Measurements from ENCODE around the gene AMBRA1.
"Not testable (repeated sequence)": the region's sequence is repeated elsewhere in the genome, so short reads cannot be mapped to it uniquely, and the experiment has no call there.

Gene AMBRA1

GRCh38 chr11:46385169-46386004, 208.4 kb downstream of the AMBRA1 start:
- DNase-seq (ENCODE audit: low read depth in 2 of 2, low spot score in 1 of 2): no peak

DNA sequence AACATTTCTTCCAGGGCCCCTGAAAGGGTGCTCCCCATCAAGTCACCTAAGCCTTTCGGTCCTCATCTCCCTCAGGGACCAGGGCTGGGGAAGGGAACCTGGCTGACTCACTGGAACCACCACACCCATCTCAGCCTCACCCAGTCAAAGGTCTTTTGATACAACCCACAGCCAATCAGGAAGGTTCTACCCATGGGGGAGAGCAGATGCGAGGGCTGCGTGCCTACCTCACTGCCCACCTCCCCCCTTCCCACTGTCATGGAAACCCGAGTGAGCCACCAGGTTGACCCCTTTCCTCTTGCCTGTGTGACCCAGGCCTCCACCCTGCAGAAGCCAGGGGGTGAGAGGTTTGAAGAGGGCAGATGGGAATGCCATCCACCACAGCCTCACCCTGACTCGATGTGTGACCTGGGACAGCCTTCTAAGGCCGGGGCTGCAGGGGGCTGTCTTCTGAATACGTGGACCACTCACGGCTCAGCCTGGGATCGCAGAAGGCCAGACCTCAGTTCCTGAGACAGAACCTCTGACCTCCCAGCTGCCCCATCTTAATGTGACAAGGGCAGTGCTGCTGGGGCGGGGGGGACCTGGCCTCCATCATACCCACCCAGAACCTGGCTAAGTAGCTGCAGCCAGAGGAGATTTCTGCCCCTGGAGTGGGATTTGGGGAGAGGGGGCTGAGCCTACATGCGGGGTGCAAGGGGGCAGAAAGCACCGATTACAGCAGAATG, 209.7 kb downstream of the AMBRA1 start:
- DNase-seq (ENCODE audit: low read depth in 2 of 2, low spot score in 1 of 2): no peak

DNA sequence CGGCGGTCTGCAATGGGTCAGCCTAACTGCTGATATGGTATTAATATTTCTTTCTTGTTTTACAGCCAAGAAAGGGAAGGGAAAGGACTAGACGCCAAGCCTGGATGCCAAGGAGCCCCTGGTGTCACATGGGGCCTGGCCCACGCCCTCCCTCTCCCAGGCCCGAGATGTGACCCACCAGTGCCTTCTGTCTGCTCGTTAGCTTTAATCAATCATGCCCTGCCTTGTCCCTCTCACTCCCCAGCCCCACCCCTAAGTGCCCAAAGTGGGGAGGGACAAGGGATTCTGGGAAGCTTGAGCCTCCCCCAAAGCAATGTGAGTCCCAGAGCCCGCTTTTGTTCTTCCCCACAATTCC, 210.4 kb downstream of the AMBRA1 start:
- no peak for DNase-seq (ENCODE audit: low read depth in 2 of 2, low spot score in 1 of 2)

DNA sequence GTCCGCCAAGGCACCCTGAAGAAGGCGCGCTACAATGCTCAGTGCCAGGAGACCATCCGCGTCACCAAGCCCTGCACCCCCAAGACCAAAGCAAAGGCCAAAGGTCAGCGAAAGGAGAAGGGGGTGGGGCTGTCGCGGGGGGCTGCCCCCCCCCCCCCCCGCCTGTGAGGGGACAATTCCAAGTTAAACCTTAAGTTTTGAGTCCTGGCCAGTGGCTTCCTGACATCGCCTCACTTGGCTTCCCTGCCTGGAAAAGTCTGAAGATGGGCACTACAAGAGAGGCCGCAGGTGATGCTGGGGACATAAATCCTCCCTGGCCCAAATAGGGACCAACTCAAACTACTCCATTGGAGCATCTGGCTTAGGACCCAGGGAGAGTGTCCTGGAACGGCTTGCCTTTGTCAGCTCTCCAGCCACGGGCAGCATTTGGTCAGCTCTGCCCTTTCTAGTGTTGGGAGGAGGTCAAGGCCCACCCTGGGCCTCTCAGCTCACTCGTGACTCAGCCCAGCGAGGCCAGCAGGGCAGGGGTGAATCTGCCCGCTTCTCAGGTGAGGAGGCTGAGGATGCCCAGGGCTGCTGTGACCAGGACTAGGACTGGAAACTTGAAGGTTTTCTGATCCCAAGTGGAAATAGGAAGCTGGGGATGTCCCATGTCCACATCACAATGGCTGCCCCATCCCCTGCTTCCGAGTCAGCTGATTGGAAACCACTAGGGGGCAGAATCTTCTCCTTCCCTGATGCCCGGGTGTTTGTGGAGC, 211.0 kb downstream of the AMBRA1 start:
- no peak for DNase-seq (ENCODE audit: low read depth in 2 of 2, low spot score in 1 of 2)

- no peak for DNase-seq (ENCODE audit: low read depth in 2 of 2, low spot score in 1 of 2)
Observed at GRCh38 chr11:46381819-46382645, 211.8 kb downstream of the AMBRA1 start.

DNA sequence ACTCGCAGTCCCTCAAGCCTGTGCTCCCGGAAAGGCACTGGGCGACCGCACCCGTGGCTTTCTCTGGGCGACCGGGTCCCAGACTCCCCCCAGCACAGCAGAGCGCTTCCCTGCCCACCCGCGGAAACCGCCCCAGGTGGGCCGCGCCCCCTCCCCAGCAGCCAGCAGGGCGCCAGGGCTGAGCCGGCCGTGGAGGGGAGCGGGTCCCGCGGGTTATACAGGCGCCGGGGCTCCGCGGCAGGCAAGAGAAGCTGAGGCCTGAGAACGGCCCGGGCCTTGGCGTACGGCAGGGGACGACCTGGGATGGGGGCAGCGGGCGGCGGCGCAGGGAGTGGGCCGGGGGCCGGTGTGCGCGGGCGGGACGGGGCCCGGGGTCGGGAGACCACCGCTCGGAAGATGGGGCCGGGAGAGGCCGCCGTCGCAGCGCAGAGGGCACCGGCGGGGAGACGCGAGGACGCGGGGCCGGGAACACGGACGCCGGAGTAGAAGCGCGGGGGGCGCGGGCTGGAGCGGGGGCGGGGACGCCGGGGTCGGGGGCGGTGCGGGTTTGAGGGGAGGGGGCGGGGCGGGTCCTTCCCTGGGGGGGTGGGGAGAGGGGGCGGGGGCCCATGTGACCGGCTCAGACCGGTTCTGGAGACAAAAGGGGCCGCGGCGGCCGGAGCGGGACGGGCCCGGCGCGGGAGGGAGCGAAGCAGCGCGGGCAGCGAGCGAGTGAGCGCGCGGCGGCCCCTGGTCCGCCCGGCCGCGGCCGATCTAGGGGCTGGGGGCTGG, 212.6 kb downstream of the AMBRA1 start, which contains the start of gene MDK:
Gene MDK, plus strand, starts transcription at position 622 of the 771 bp plus-strand sequence. CDS start 389 bp downstream, outside the sequence.
- no peak for DNase-seq (ENCODE audit: low read depth in 2 of 2, low spot score in 1 of 2)

DNA sequence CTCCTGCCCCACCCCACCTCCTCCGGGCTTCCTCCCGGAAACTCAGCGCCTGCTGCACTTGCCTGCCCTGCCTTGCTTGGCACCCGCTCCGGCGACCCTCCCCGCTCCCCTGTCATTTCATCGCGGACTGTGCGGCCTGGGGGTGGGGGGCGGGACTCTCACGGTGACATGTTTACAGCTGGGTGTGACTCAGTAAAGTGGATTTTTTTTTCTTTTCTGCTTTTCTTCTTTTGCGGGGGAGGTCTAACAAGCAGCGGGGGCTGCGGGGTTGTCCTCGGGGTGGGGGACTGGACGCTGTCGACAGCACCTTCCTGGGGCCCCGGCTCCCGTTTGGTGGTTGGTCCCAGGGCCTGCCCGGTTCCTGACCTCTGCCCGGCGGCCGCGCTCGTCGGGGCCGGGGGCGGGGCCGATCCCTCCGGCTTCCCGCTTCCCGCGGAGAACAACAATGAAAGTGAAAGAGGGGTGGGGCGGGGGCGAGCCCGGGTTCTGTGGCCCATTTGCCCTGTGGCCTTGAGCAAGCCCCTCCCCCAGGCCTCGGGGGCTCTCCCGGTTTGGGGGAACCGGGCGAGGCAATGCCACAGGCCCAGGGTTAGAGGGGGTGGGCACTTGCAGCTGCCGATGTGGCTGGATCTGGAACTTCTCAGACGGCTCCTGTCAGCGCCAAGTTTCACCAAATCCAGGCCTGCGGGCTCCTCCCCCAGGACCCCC, 213.3 kb downstream of the AMBRA1 start:
- DNase-seq (ENCODE audit: low read depth in 2 of 2, low spot score in 1 of 2): no peak

DNA sequence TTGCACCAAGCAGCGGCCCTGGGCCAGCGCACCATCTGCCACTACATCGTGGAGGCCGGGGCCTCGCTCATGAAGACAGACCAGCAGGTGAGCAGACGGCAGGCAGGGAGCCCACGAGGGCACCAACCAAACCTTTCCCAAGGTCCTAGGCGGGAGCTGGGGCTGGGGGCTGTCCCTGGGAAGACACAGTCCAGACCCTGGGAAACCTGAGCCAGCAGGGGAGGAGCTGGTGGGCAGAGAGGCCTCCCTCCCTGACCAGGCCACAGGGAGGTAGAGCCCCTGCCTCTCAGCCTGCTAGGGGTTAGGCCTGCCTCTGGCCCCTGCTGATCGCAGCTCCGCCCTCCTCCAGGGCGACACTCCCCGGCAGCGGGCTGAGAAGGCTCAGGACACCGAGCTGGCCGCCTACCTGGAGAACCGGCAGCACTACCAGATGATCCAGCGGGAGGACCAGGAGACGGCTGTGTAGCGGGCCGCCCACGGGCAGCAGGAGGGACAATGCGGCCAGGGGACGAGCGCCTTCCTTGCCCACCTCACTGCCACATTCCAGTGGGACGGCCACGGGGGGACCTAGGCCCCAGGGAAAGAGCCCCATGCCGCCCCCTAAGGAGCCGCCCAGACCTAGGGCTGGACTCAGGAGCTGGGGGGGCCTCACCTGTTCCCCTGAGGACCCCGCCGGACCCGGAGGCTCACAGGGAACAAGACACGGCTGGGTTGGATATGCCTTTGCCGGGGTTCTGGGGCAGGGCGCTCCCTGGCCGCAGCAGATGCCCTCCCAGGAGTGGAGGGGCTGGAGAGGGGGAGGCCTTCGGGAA, 214.1 kb downstream of the AMBRA1 start:
- DNase-seq (ENCODE audit: low read depth in 2 of 2, low spot score in 1 of 2): not testable (repeated sequence)

GRCh38 chr11:46378811-46379481, 214.9 kb downstream of the AMBRA1 start:
- no peak for DNase-seq (ENCODE audit: low read depth in 2 of 2, low spot score in 1 of 2)

DNA sequence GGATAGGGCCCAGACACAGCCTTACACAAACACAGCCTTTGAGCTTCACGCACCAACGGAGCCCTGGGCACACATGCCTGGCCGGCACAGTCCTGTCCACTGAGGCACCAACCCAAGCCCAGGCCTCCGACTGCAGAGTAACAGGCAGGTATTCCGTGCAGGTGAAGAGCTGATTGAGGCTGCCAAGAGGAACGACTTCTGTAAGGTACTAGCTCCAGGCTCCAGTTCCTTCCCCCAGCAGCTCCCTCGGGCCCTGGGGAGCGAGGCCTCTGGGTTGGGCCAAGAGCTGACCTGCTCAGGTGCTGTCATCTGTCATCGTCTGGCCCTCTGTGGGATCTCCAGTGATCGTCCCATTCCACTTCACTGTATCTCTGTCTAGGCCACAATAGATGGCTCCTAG, 215.5 kb downstream of the AMBRA1 start:
- DNase-seq (ENCODE audit: low read depth in 2 of 2, low spot score in 1 of 2): no peak

DNA sequence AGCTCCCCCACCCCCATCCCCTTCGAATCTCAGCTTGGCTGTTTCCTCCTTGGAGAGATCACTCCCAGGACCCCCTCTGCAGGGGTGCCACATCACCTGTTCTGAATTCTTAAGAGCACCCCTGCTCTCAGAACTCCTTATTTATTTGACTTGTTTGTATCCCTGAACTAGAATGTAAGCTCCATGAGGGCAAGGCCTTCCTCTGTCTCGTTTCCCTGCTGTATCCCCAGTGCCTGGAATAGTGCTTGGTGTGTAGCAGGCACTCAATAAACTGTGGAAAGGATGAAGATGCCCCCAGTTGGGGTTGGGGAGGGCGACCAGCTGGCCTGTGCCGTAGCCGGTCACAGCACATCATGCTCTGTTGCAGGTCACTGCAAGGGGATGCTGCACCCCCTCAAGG, 216.0 kb downstream of the AMBRA1 start:
- no peak for DNase-seq (ENCODE audit: low read depth in 2 of 2, low spot score in 1 of 2)

GRCh38 chr11:46377290-46377689, 216.5 kb downstream of the AMBRA1 start:
- DNase-seq (ENCODE audit: low read depth in 2 of 2, low spot score in 1 of 2): no peak

- DNase-seq (ENCODE audit: low read depth in 2 of 2, low spot score in 1 of 2): no peak
Observed at GRCh38 chr11:46376258-46377050, 217.4 kb downstream of the AMBRA1 start.

DNA sequence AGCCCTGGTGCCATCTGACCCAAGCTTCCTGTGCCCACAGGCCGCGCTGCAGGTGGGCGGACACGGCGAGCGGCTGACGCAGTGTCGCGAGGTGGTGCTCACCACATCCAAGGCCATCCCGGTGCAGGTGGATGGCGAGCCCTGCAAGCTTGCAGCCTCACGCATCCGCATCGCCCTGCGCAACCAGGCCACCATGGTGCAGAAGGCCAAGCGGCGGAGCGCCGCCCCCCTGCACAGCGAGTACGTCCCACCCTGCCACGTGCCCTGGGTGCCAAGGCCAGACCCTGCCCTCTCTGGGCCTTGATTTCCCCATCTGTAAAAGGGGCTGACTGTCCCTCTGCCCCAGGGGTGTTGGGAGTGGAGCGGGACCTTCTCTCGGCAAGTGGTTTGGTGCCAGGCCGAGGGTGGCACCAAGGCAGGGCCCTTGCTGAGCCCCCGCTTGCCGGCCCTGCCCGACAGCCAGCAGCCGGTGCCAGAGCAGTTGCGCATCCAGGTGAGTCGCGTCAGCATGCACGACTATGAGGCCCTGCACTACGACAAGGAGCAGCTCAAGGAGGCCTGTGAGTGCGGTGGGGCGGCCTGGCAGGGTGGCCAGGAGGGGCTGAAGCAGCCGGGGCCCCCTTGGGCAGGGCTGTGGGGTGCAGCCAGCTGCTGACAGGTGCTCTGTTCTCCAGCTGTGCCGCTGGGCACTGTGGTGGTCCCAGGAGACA, 218.3 kb downstream of the AMBRA1 start:
- DNase-seq (ENCODE audit: low read depth in 2 of 2, low spot score in 1 of 2): no peak

GRCh38 chr11:46374815-46375214, 219.0 kb downstream of the AMBRA1 start:
- no peak for DNase-seq (ENCODE audit: low read depth in 2 of 2, low spot score in 1 of 2)

Measured in stimulated activated CD8-positive, alpha-beta memory T cell treated with anti-CD3 and anti-CD28 coated beads, Interleukin-4, amount 100 ng/mL, for 1 hour (primary cell).